HepG2 (cell line): ENCODE measurements around the gene FOXE3. TPM values are rescaled to one million over a fixed set of nuclear protein-coding genes. Genes with fewer than 3 reads are reported as not detected.

Source experiments
- ATAC-seq: fragments of 200-7000 bp; cut with Tn5 transposase; 3 replicates; pipeline ENCODE4 v1.9.1; 2020; ENCODE audit warnings: mild to moderate bottlenecking, moderate library complexity
- BruUV-seq: library from RNA; stranded (reverse); fragments of 400-500 nt; replicated peaks from 2 replicates; lab custom pipeline; 2021; lab: Mats Ljungman, UMichigan
- CTCF ChIA-PET: fragments of 300-600 bp; formaldehyde crosslinking; extraction: SDS; loops from one replicate; lab custom pipeline; 2021; ENCODE audit warnings: low total read pairs, inconsistent platforms, low intra/inter-chr PET ratio; lab: Yijun Ruan, JAX
- POLR2A ChIA-PET: fragments of 350-600 bp; sonication (Branson Sonifier 250); formaldehyde crosslinking; loops from one replicate; lab custom pipeline; 2020; ENCODE audit warnings: antibody characterized with exemption, inconsistent platforms; lab: Yijun Ruan, JAX
- DNase-seq: peaks from one replicate; pipeline ENCODE4 v3.0.0-alpha.2; 2015; ENCODE audit warnings: low spot score
- FAIRE-seq: peaks from 3 replicates; lab custom pipeline; 2011; peaks lifted over from hg19 to GRCh38; lab: Jason Lieb, UNC
- H2AFZ ChIP-seq: one replicate; pipeline ENCODE4 v1.6.1; 2011; ENCODE audit warnings: low read length, inconsistent platforms
- H3K27ac ChIP-seq: fragments of 300-600 bp; 3 replicates; pipeline ENCODE4 v1.8.0; 2011; ENCODE audit warnings: mixed run types, mild to moderate bottlenecking, mixed read lengths, low read length, inconsistent platforms; ENCODE audit not compliant: insufficient read depth; ENCODE audit errors: extremely low read length
- H3K27me3 ChIP-seq, 2 experiments: fragments of 200-600 bp in 1 of 2; 2 replicates in 1 of 2; 3 replicates in 1 of 2; pipeline versions ENCODE4 v1.6.0 to v1.8.0; 2011; ENCODE audit warnings: low read length in 2 of 2, mild to moderate bottlenecking in 2 of 2, moderate library complexity in 2 of 2, inconsistent platforms in 1 of 2; ENCODE audit not compliant: insufficient read depth in 2 of 2, control insufficient read depth in 1 of 2
- H3K36me3 ChIP-seq, 2 experiments: fragments of 200-600 bp in 1 of 2; replicated peaks in 1 of 2; 2 replicates in 1 of 2; 3 replicates in 1 of 2; pipeline versions ENCODE4 v1.5.1 to v1.8.0; 2011; ENCODE audit warnings: low read length in 2 of 2, inconsistent platforms in 1 of 2; ENCODE audit not compliant: insufficient read depth in 2 of 2, control insufficient read depth in 1 of 2
- H3K4me1 ChIP-seq: 2 replicates; pipeline ENCODE4 v1.5.1; 2012; ENCODE audit warnings: low read length, inconsistent platforms; ENCODE audit not compliant: insufficient read depth
- H3K4me2 ChIP-seq: 2 replicates; pipeline ENCODE4 v1.6.0; 2011; ENCODE audit warnings: low read depth, low read length, inconsistent platforms
- H3K4me3 ChIP-seq, 3 experiments: fragments of 200-600 bp in 1 of 3; sonication (generic), shearing (Covaris generic) in 1 of 3; replicated peaks in 1 of 3; 2 replicates each; pipeline ENCODE4 v1.5.1; 2011 to 2016; ENCODE audit warnings: low read length in 3 of 3, inconsistent platforms in 2 of 3, low read depth in 2 of 3, mild to moderate bottlenecking in 2 of 3, control low read depth in 1 of 3, mixed read lengths in 1 of 3; ENCODE audit not compliant: insufficient read depth in 1 of 3
- H3K79me2 ChIP-seq: one replicate; pipeline ENCODE4 v1.6.1; 2011; ENCODE audit warnings: low read length, inconsistent platforms; ENCODE audit not compliant: insufficient read depth
- H3K9ac ChIP-seq: 2 replicates; pipeline ENCODE4 v1.6.0; 2011; ENCODE audit warnings: mild to moderate bottlenecking, low read depth, low read length, inconsistent platforms; ENCODE audit not compliant: insufficient read depth
- H3K9me3 ChIP-seq: 2 replicates; pipeline ENCODE4 v1.5.1; 2012; ENCODE audit warnings: mild to moderate bottlenecking, low read length
- H4K20me1 ChIP-seq: 2 replicates; pipeline ENCODE4 v1.6.0; 2011; ENCODE audit warnings: inconsistent platforms, mild to moderate bottlenecking, low read length, moderate library complexity; ENCODE audit not compliant: insufficient read depth
- ATF7 ChIP-seq, 2 experiments: fragments of 450-650 bp in 1 of 2; sonication (generic) in 1 of 2; formaldehyde crosslinking in 1 of 2; IDR thresholded peaks; 2 replicates each; pipeline versions ENCODE4 v1.4.0 to v1.6.1; 2016 to 2020; ENCODE audit warnings: antibody characterized with exemption in 1 of 2, mild to moderate bottlenecking in 1 of 2, missing genetic modification reagents in 1 of 2
- CEBPZ ChIP-seq: IDR thresholded peaks from 2 replicates; pipeline ENCODE4 v1.6.1; 2012; ENCODE audit warnings: low read length, improper control_type of control experiment
- ETV5 ChIP-seq: IDR thresholded peaks from 2 replicates; pipeline ENCODE4 v1.6.1; 2018; ENCODE audit warnings: missing biosample characterization, missing genetic modification reagents, inconsistent platforms, borderline replicate concordance
- HDAC1 ChIP-seq: sonication (generic); formaldehyde crosslinking; IDR thresholded peaks from 2 replicates; pipeline ENCODE4 v1.5.1; 2020; ENCODE audit warnings: mild to moderate bottlenecking, missing genetic modification reagents
- HNRNPUL1 ChIP-seq: fragments of 200-400 bp; formaldehyde crosslinking; IDR thresholded peaks from 2 replicates; pipeline ENCODE4 v1.6.1; 2017; ENCODE audit warnings: low read depth, mild to moderate bottlenecking, low read length, moderate library complexity
- KDM1A ChIP-seq: IDR thresholded peaks from 2 replicates; pipeline ENCODE4 v1.6.1; 2016; ENCODE audit warnings: missing compliant biosample characterization
- PREB ChIP-seq: sonication (generic); formaldehyde crosslinking; IDR thresholded peaks from 2 replicates; pipeline ENCODE4 v1.4.0; 2020; ENCODE audit warnings: missing genetic modification reagents
- RAD21 ChIP-seq: fragments of 450-650 bp; formaldehyde crosslinking; IDR thresholded peaks from 2 replicates; pipeline ENCODE4 v1.5.0; 2020; ENCODE audit warnings: mild to moderate bottlenecking
- SALL2 ChIP-seq: sonication (generic); formaldehyde crosslinking; IDR thresholded peaks from 2 replicates; pipeline ENCODE4 v1.8.1; 2023; ENCODE audit warnings: mild to moderate bottlenecking, missing genetic modification reagents, inconsistent platforms
- SNAPC5 ChIP-seq: sonication (generic); formaldehyde crosslinking; IDR thresholded peaks from 2 replicates; pipeline ENCODE4 v1.8.1; 2023; ENCODE audit warnings: mild to moderate bottlenecking, missing genetic modification reagents, borderline replicate concordance
- SOX13 ChIP-seq, 3 experiments: fragments of 450-650 bp in 1 of 3; sonication (generic) in 1 of 3; formaldehyde crosslinking in 1 of 3; IDR thresholded peaks in 2 of 3; conservative IDR thresholded peaks in 1 of 3; 2 replicates each; pipeline versions ENCODE4 v1.5.0 to v1.6.1; 2016 to 2020; ENCODE audit warnings: antibody characterized with exemption in 1 of 3, mild to moderate bottlenecking in 1 of 3, missing compliant biosample characterization in 1 of 3, missing genetic modification reagents in 1 of 3, moderate library complexity in 1 of 3
- THAP7 ChIP-seq: sonication (generic); formaldehyde crosslinking; IDR thresholded peaks from 2 replicates; pipeline ENCODE4 v1.8.1; 2023; ENCODE audit warnings: mild to moderate bottlenecking, missing genetic modification reagents
- ZMAT5 ChIP-seq: sonication (generic); formaldehyde crosslinking; IDR thresholded peaks from 2 replicates; pipeline ENCODE4 v1.5.0; 2020; ENCODE audit warnings: mild to moderate bottlenecking, low read depth, missing genetic modification reagents, borderline replicate concordance
- ZNF264 ChIP-seq: sonication (generic); formaldehyde crosslinking; IDR thresholded peaks from 2 replicates; pipeline ENCODE4 v1.4.0; 2020; ENCODE audit warnings: missing genetic modification reagents
- ZNF317 ChIP-seq: sonication (generic); formaldehyde crosslinking; IDR thresholded peaks from 2 replicates; pipeline ENCODE4 v1.5.0; 2020; ENCODE audit warnings: mild to moderate bottlenecking, missing genetic modification reagents
- ZNF362 ChIP-seq: sonication (generic); formaldehyde crosslinking; IDR thresholded peaks from 2 replicates; pipeline ENCODE4 v1.4.0; 2020; ENCODE audit warnings: missing genetic modification reagents, mild to moderate bottlenecking, borderline replicate concordance
- whole genome bisulfite sequencing: methylation state at CpG from one replicate; pipeline ENCODE4 v1.1.6; 2017; ENCODE audit warnings: low lambda C conversion rate; 5-methylcytosine and 5-hydroxymethylcytosine counted together
- in situ Hi-C: cut with HindIII; loops from 2 replicates; pipeline ENCODE4 v1.10.0; 2017; ENCODE audit warnings: low pct_unique_long_range_greater_than_20kb; ENCODE audit not compliant: extremely low pct_ligation_motif_present
- intact Hi-C: fragments of 100-400 bp; cut with micrococcal nuclease; formaldehyde crosslinking; loops from one replicate; pipeline ENCODE4 v1.10.0; 2022; ENCODE audit not compliant: unreplicated experiment
- polyA plus RNA-seq, 8 experiments: library from polyadenylated mRNA; depleted of rRNA in 3 of 8; stranded (reverse) in 7 of 8; unstranded in 1 of 8; fragments of >200 nt; fragmentation: Illumina TruSeq in 4 of 8; extraction: Trizol in 4 of 8; gene quantifications; 2 replicates each; pipeline versions ENCODE4 v1.2.1 to v1.2.3, GENCODE V29; 2011 to 2016; ENCODE audit warnings: low read depth in 4 of 8, missing spikeins in 1 of 8, mixed read lengths in 1 of 8; ENCODE audit not compliant: insufficient read depth in 1 of 8
- total RNA-seq, 5 experiments: library from RNA; depleted of rRNA; stranded (reverse); fragments of >200 nt; fragmentation: Illumina TruSeq; extraction: Trizol; gene quantifications; 2 replicates each; pipeline ENCODE4 v1.2.3, GENCODE V29; 2016; ENCODE audit warnings: low read depth in 1 of 5

Gene FOXE3
- total and polyA plus RNA-seq, 2 of the 13 experiments (the other 11 are each of a cell fraction or from before 2014, with no cell fraction given): not detected

- WGBS: 45% methylated on average over 5 of the region's 12 CpGs
- Histone ChIP-seq H3K27ac (no peak overlapping the region), H3K79me2 (no peaks in the 10 kb centered on the region), H4K20me1 (no peaks in the 10 kb centered on the region), H3K9me3 (no peaks in the 10 kb centered on the region), H2AFZ (no peak overlapping the region), H3K27me3 (peaks cover 2 to 36% of the 10 kb centered on the region in 2 experiments; a peak in 4 of 5 replicates), H3K4me2 (no peak overlapping the region), H3K4me3 (no peak overlapping the region), H3K36me3 (no peaks in the 10 kb centered on the region), H3K9ac (no peak overlapping the region), H3K4me1 (peaks cover 13% of the 10 kb centered on the region; the same call in 1 of the 2 replicates)
- intact Hi-C loops: no loop called here
- BruUV-seq: no TSS peak
- FAIRE-seq (no peak), ATAC-seq (no peak), DNase-seq (no peak)
- ChIA-PET CTCF (no interaction called here), POLR2A (no interaction called here)
- in situ Hi-C loops: no loop called here
- TF ChIP-seq CEBPZ: no peak
- TF ChIP-seq HNRNPUL1: no peak
- TF ChIP-seq ZNF264: no peak
- TF ChIP-seq RAD21 (CRISPR knock-in tag): no peak
- no peak for TF ChIP-seq PREB (CRISPR knock-in tag)
- TF ChIP-seq SNAPC5 (CRISPR knock-in tag): no peak
- TF ChIP-seq SALL2: no peak
- no peak for TF ChIP-seq ATF7 (IDR thresholded peaks at IDR 0.05)
- TF ChIP-seq ATF7 (CRISPR knock-in tag; IDR thresholded peaks at IDR 0.05): no peak
- TF ChIP-seq ZMAT5 (CRISPR knock-in tag): no peak
- no peak for TF ChIP-seq ETV5 (CRISPR knock-in tag)
- TF ChIP-seq THAP7 (CRISPR knock-in tag): no peak
- no peak for TF ChIP-seq HDAC1
- TF ChIP-seq KDM1A: no peak
- TF ChIP-seq SOX13 (IDR thresholded peaks at IDR 0.05): no peak
- TF ChIP-seq SOX13 (CRISPR knock-in tag; conservative IDR thresholded peaks at IDR 0.05 in 1 of 2, IDR thresholded peaks at IDR 0.05 in 1 of 2): no peak
- no peak for TF ChIP-seq ZNF317 (CRISPR knock-in tag)
- no peak for TF ChIP-seq ZNF362 (CRISPR knock-in tag)
These were observed 6.6 kb upstream of the FOXE3 start for GRCh38 chr1:47409311-47410067.
